Measurements from ENCODE around the gene CALML3. TPM values are rescaled to one million over a fixed set of nuclear protein-coding genes. Genes with fewer than 3 reads are reported as not detected.

The CALML3 gene
- total RNA-seq, 1 experiment from 2014 or later, result not detected

DNA sequence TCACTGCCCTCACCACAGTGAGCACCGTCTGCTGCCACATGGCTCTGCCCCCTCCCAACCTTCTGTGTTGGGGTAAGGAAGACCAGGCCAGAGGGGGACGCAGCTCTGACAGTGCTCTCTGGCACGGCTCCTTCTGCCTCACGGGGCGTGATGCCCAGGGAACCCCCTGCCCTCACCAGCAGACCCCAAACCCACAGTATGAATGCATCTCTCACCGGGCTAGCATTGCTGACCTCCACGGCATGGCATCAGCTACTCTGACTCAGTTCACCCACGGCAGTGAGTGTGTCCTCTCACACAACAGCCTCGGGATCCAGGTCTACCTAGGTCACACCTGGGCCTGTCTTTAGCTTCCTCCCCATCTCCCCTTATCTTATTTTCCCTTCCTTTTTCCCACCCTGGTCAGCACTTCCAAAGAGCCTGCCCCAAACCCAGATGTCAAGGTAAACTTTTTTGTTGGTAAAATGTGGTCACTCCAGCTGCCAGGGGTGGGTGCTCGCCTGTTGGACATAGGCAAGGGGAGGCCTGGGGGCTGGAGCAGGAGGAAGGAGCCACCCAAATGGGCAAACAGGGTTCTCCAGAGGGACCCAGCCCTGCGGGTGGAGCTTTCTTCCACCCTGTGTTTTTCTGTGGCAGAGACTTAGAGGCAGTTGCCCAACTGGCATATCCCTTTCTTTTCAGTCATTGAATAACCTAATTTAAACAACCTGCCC is 4.4 kb downstream of the CALML3 start:
- Histone ChIP-seq H3K27ac (ENCODE audit: low read depth, low read length, poor library complexity, severe bottlenecking) (no peak overlapping the region), H3K9me3 (ENCODE audit: low read depth, low read length, poor library complexity, severe bottlenecking) (no peaks in the 10 kb centered on the region), H3K36me3 (ENCODE audit: insufficient read depth, low read length, poor library complexity, severe bottlenecking) (no peaks in the 10 kb centered on the region), H3K4me3 (ENCODE audit: low read depth, low read length, poor library complexity, severe bottlenecking) (no peak overlapping the region), H3K4me1 (ENCODE audit: insufficient read depth, low read length, poor library complexity, severe bottlenecking) (no peaks in the 10 kb centered on the region), H3K27me3 (replicated peaks; ENCODE audit: insufficient read depth, low read depth, low read length, poor library complexity) (no peaks in the 10 kb centered on the region)
- no peak for TF ChIP-seq EZH2 (IDR thresholded peaks at IDR 0.05; ENCODE audit: borderline replicate concordance, low read depth, low read length, poor library complexity, severe bottlenecking)
- TF ChIP-seq, protein P1, sequence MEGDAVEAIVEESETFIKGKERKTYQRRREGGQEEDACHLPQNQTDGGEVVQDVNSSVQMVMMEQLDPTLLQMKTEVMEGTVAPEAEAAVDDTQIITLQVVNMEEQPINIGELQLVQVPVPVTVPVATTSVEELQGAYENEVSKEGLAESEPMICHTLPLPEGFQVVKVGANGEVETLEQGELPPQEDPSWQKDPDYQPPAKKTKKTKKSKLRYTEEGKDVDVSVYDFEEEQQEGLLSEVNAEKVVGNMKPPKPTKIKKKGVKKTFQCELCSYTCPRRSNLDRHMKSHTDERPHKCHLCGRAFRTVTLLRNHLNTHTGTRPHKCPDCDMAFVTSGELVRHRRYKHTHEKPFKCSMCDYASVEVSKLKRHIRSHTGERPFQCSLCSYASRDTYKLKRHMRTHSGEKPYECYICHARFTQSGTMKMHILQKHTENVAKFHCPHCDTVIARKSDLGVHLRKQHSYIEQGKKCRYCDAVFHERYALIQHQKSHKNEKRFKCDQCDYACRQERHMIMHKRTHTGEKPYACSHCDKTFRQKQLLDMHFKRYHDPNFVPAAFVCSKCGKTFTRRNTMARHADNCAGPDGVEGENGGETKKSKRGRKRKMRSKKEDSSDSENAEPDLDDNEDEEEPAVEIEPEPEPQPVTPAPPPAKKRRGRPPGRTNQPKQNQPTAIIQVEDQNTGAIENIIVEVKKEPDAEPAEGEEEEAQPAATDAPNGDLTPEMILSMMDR (conservative IDR thresholded peaks at IDR 0.05; ENCODE audit: low read depth, low read length), result no peak
- ChIA-PET CTCF (no interaction called here), POLR2A (ENCODE audit: low non-redundant PET) (no interaction called here)
- intact Hi-C loops (cut with micrococcal nuclease; ENCODE audit: unreplicated experiment), result no loop called here
- DNase-seq (ENCODE audit: low spot score), result no peak
- BruUV-seq (replicated peaks), result no TSS peak

DNA sequence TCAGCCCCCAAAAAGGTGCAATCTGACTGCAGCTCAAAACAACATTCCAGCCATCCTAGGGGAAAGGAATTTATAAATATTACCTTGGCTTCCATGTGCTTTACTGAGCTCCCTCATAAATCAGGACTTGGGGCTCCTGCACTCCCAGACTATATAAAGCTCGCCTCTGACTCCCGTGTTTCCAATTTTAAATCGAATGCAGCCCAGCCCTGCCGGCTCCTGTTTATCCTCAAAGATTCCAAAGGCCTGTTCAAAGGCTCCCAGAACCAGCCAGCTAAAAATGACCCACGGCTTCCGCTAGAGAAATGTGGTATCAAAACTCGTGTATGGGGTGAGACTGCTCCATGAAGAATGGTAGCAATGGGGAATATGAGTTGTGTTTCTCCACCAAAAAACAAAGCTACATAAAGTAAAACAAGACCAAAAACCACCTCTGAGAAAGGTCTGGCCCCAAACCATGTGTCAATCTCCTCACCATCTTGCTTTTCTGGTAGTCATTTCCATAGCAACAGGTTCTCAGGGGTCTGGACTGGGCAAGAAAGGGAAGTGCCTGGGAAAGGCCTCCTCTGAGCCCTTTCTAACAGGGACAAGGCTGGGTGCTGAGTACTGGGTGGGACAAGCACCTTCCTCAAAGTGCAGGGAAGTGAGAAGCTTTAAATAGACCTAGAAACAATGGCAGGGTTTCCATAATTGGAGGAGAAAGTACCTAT is 5.1 kb downstream of the CALML3 start:
- H3K27ac ChIP-seq (ENCODE audit: low read depth, low read length, poor library complexity, severe bottlenecking), result no peak overlapping the region
- ChIA-PET POLR2A (ENCODE audit: low non-redundant PET) (no interaction called here), CTCF (no interaction called here)
- no peak for TF ChIP-seq EZH2 (IDR thresholded peaks at IDR 0.05; ENCODE audit: borderline replicate concordance, low read depth, low read length, poor library complexity, severe bottlenecking)
- TF ChIP-seq, protein P1 (conservative IDR thresholded peaks at IDR 0.05; ENCODE audit: low read depth, low read length), result no peak
- no peaks in the 10 kb centered on the region for H3K27me3 ChIP-seq (replicated peaks; ENCODE audit: insufficient read depth, low read depth, low read length, poor library complexity)
- no peaks in the 10 kb centered on the region for H3K4me1 ChIP-seq (ENCODE audit: insufficient read depth, low read length, poor library complexity, severe bottlenecking)
- intact Hi-C loops (cut with micrococcal nuclease; ENCODE audit: unreplicated experiment), result no loop called here
- H3K9me3 ChIP-seq (ENCODE audit: low read depth, low read length, poor library complexity, severe bottlenecking), result no peaks in the 10 kb centered on the region
- BruUV-seq (replicated peaks), result no TSS peak
- H3K4me3 ChIP-seq (ENCODE audit: low read depth, low read length, poor library complexity, severe bottlenecking), result no peak overlapping the region
- no peak for DNase-seq (ENCODE audit: low spot score)
- no peaks in the 10 kb centered on the region for H3K36me3 ChIP-seq (ENCODE audit: insufficient read depth, low read length, poor library complexity, severe bottlenecking)

DNA sequence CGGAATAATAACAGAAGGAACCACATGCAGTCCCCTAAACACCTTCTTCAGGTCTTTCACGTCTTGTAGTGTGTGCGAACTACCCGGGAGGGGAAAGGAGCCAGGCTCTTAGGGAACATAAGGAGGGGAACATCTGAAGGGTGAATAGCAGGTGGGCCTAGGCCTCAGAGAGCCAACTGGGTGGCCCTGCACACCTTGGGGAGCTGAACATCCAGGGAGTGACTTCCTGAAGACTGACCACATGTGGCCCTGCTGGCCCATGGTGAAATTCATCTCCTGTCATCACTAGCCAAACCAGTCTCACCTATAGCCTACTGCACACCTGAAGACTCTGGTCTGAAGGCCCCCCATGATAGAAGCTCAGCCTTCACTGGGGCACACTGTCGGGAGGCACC is 5.6 kb downstream of the CALML3 start:
- no TSS peak for BruUV-seq (replicated peaks)
- Histone ChIP-seq H3K9me3 (ENCODE audit: low read depth, low read length, poor library complexity, severe bottlenecking) (no peaks in the 10 kb centered on the region), H3K4me3 (ENCODE audit: low read depth, low read length, poor library complexity, severe bottlenecking) (no peak overlapping the region), H3K36me3 (ENCODE audit: insufficient read depth, low read length, poor library complexity, severe bottlenecking) (no peaks in the 10 kb centered on the region), H3K27ac (ENCODE audit: low read depth, low read length, poor library complexity, severe bottlenecking) (no peak overlapping the region), H3K4me1 (ENCODE audit: insufficient read depth, low read length, poor library complexity, severe bottlenecking) (no peaks in the 10 kb centered on the region), H3K27me3 (replicated peaks; ENCODE audit: insufficient read depth, low read depth, low read length, poor library complexity) (no peaks in the 10 kb centered on the region)
- ChIA-PET CTCF (no interaction called here), POLR2A (ENCODE audit: low non-redundant PET) (interaction anchor here (0.6 kb wide), 1 partner anchor 1805 kb away, joined by 3 read pairs; no protein-coding TSS in a partner anchor)
- intact Hi-C loops (cut with micrococcal nuclease; ENCODE audit: unreplicated experiment), result no loop called here
- TF ChIP-seq EZH2 (IDR thresholded peaks at IDR 0.05; ENCODE audit: borderline replicate concordance, low read depth, low read length, poor library complexity, severe bottlenecking), result no peak
- TF ChIP-seq, protein P1 (conservative IDR thresholded peaks at IDR 0.05; ENCODE audit: low read depth, low read length), result no peak
- DNase-seq (ENCODE audit: low spot score), result no peak

Data from A673 (cell line).